DMS53 (cell line): ENCODE results near the gene BCR.
"Not testable (repeated sequence)": the region's sequence is repeated elsewhere in the genome, so short reads cannot be mapped to it uniquely, and the experiment has no call there.

Experiments
- DNase-seq: peaks from one replicate; lab custom pipeline; 2025; lab: John Stamatoyannopoulos, UW

BCR gene

DNA sequence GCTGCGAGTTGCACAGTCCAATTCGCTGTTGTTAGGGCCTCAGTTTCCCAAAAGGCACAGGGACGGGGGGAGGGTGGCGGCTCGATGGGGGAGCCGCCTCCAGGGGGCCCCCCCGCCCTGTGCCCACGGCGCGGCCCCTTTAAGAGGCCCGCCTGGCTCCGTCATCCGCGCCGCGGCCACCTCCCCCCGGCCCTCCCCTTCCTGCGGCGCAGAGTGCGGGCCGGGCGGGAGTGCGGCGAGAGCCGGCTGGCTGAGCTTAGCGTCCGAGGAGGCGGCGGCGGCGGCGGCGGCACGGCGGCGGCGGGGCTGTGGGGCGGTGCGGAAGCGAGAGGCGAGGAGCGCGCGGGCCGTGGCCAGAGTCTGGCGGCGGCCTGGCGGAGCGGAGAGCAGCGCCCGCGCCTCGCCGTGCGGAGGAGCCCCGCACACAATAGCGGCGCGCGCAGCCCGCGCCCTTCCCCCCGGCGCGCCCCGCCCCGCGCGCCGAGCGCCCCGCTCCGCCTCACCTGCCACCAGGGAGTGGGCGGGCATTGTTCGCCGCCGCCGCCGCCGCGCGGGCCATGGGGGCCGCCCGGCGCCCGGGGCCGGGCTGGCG lies at the start of gene BCR:
BCR (plus strand) TSS at position 209 of the 592 bp plus-strand sequence. CDS start 452 bp downstream, outside the sequence.
- DNase-seq = peak; percentile 76

DNA sequence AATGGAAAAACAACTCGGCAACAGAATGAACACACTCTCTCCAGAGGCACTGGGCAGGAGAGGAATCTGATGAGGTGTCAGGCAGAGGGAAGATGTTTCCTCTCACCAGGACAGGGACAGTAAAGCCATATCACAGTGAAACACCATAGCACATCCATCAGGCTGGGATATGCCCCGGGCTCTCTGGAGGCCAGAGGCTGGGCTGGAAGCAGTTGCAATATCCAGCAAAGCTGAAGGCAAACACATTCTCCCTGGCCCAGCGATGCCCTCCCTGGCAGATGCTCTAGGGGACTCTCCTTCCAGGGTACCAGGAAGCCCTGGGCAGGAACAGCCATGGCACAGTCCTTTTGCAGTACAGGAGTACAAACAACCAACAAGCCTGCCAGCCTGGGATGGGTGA lies 49.6 kb upstream of the BCR start:
- DNase-seq = no peak

DNA sequence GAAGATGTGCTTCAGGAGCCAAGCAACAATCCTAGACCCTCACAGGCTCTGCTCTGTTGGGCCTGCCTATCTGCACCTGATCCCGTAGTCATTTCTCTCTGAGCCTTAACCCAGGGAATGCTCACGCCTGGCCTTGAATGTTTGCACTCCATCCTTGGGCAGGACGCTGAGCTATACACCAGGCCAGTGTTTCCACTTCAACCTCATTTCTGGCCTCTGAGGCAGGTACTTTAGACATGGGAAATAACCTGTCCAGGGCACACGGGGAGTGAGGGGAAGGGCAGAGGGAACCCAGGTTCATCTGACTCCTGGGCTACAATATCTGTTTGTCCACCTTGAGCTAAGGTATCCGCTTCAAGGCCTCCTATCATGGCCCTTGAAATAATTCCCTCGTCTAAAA lies 48.4 kb upstream of the BCR start:
- DNase-seq = no peak

- no peak for DNase-seq
Observed at GRCh38 chr22:23132376-23133091, 47.8 kb upstream of the BCR start.

DNA sequence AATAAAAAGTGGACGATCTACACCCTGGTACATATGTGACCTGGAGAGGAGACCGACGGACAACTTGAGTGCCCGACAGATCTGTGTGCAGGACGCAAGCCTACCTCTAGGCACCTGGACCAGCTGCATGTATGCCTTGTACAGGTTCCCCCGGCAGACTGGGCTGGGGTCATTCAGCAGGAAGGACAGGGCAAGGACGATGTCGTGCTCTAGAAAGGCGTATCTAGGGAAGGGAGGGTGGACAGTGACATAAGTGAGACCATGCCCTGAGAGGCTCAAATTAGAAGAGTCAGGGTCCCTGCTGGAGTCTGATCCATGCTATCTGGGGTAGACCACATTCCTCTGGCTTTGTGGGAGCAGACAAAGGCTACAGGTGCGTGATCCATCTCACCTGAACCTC lies 46.4 kb upstream of the BCR start:
- no peak for DNase-seq

DNA sequence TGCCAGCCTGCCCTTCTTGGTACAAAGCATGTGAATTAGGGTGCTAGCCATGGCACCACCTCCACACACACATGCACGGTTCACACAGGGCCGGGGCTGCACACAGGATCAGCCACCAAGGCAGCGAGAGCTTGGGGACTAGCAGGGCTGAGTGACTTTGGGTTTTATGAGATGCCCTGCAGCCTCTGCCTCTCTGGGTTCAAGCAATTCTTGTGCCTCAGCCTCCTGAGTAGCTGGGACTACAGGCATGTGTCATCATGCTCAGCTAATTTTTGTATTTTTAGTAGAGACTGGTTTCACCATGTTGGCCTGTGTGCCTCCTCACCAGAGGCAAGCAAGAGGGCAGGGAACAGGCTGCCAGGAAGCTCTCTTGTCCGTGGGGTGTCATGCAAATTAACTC lies 43.3 kb upstream of the BCR start:
- DNase-seq = not testable (repeated sequence)

DNA sequence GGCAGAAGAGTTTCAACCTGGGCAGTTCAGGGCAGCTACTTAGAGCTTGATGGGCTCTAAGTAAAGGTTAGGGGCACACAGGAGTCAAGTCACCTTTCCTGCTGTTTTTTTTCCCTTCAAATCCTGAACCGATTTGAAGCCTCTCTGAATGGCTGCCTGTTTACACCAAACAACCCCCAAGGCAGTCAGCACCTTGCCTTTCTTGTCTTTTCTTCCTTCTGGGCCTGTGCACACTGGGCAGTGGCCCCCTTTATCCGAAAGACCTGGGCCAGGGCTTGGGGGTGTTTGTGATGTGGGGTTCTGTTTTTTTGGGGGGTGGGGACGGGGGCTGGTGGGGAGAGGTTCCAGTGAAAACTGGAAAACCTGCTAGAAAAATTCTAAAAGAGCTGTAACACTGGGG lies 42.8 kb upstream of the BCR start:
- no peak for DNase-seq

DNA sequence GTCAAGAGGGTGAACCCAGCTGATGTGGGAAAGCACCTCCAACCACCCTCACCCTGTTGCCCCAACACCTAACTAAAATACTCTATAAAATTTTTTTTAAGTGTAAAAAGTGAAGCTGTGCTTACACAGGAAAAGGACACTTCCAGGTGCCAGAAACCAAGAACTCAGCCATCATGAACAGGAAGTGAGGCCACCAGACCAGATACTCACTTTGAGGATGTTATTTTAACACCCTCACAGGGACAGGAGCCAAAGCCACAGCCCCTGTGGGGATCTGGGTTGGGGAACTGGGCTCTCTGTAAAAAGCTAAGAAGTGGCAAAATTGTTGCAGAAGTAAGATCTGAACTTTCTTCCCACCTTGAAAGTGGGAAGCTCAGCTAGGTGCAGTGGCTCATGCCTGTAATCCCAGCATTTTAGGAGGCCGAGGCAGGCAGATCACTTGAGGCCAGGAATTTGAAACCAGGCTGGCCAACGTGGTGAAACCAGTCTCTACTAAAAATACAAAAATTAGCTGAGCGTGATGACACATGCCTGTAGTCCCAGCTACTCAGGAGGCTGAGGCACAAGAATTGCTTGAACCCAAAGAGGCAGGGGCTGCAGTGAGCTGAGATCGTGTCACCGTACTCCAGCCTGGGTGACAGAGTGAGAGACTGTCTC lies 42.3 kb upstream of the BCR start:
- DNase-seq = peak; percentile 20

DNA sequence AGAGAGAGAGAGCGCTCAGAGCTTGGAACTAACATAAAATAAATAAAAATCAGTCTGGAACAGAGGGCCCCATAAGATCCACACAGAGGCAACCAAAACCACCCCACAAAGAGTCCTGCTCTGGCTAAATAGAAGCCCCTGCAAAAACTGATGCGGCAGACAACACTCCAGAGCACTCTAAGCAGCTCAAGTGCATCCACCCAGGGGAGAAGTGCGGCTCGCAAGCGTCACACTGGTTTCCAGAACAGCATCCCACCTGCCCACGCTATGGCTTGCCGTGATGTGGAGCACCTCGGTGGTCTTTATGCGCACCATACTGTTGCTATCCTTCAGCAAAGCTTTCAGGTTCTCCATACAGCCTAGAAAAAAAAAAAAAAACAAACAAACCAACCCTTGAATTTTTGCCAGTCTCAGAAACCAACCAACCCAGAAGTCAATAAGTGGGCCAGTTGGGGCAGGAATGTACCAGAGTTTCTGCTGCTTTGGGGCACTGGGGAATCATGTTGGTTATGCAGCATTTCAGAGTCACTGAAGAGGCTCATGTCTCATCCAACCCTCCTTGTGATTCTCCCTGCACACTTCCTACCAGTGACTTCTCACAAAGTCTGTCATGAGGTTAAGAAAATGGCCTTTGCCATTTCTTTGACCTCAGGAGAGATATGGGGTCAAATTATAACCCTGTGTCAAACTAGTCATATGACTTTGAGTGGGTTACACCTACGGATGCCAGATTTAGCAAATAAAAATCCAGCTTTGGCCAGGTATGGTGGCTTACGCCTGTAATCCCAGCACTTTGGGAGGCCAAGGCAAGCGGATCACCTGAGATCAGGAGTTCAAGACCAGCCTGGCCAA lies 41.5 kb upstream of the BCR start:
- no peak for DNase-seq

GRCh38 chr22:23140385-23140784 lies 39.9 kb upstream of the BCR start:
- DNase-seq = no peak

GRCh38 chr22:23142546-23143105 lies 37.7 kb upstream of the BCR start:
- no peak for DNase-seq

DNA sequence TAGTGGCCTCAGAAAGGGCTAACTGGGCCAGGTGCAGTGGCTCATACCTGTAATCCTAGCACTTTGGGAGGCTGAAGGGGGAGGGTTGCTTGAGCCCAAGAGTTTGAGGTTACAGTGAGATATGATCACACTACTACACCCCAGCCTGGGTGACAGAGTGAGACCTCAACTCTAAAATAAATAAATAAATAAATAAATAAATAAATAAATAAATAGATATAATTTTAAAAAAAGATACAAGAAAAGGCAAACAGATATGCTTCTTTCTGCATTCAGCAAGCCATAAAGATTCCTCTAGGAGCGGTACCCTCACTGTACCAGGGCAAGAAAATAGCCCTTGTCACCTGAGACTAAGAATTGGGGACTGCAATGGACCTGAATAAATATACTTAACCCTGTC lies 37.2 kb upstream of the BCR start:
- no peak for DNase-seq

DNA sequence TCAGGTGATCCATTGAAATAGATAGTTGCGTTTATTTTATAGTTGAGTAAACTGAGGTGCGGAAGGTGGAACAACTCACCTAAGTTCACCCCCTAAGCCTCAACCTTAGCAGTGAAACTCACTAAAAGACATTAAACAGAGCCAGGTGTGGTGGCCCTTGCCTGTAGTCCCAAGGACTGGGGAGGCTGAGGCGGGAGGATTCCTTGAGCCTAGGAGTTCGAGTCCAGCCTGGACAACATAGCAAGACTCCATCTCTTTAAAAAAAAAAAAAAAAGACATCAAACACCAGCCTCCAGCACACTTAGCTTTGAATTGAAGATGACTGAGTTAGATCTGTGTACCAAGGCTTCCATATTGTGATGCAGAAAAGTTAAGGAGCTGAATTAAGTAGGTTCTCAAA lies 35.9 kb upstream of the BCR start:
- DNase-seq = peak; percentile 32

DNA sequence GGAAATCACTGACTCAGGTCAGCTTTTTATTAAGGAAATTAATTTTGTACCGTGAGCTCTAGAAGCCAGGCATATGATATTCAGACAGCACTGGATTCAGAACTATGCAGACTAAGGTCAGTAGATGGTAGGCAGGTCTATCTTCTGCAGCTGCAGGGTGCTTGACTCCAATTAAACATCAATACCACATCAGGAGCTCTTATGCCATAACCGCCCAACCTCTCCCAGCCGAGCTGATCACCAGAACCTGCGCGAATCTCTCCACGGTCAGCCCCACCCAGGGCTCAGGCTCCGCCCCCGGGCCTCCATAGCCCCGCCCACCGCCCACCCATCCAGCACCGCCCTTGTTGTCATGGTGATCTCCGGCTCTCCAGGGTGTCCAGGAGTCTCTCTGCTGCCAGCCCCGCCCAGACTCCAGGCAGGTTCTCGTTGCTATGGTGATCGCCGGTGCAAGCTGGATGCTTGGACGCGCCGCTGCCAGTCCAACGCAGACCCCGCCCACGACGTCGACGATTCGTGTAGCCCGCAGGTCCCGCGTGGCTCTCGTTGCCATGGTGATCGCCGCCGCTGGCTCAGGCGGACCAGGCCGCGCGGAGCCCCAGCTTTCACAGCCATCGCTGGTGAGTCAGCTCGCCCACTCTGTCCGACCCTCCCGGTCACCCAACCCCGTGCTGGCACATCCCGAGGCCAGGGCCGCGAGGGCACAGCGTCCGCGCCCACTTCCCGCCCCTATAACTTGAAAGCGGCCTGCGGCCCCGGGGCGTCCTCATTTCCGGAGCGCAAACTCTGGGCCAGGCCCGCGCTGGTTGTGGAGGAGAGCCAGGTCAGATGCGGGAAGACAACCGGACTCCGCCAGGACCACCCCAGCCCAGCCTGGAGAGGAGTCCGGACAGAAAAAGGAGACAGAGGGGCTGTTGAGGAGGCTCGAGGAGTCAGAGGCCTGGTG lies 35.1 kb upstream of the BCR start, which contains the start of gene RAB36:
RAB36 (plus strand) TSS at position 546 of the 946 bp plus-strand sequence. CDS start 1,140 bp downstream, outside the sequence.
- peak; percentile 97 for DNase-seq

DNA sequence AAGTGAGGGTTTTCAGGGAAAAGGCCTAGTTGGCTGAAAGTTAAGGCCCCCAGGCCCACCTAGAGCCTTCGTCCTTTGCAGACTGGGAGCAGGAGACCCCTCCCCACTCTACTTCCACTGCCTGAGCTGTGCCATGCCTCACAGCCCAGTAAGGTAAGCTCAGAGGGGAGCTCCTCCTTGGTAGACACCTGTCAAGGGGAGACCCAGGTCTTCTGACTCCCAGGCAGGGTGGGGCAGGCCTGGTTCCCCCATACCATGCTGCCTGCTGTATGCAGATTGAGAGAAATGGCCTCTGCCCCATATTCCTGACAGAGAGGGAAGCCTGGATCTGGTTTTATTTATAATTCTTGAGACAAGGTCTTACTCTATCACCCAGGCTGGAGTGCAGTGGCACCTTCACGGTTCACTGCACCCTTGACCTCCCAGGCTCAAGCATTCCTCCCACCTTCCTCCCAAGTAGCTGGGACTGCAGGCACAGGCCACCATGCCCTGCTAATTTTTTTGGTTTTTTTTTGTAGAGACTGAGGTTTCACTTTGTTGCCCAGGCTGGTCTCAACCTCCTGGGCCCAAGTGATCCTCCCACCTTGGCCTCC lies 34.3 kb upstream of the BCR start:
- DNase-seq = peak; percentile 21

DNA sequence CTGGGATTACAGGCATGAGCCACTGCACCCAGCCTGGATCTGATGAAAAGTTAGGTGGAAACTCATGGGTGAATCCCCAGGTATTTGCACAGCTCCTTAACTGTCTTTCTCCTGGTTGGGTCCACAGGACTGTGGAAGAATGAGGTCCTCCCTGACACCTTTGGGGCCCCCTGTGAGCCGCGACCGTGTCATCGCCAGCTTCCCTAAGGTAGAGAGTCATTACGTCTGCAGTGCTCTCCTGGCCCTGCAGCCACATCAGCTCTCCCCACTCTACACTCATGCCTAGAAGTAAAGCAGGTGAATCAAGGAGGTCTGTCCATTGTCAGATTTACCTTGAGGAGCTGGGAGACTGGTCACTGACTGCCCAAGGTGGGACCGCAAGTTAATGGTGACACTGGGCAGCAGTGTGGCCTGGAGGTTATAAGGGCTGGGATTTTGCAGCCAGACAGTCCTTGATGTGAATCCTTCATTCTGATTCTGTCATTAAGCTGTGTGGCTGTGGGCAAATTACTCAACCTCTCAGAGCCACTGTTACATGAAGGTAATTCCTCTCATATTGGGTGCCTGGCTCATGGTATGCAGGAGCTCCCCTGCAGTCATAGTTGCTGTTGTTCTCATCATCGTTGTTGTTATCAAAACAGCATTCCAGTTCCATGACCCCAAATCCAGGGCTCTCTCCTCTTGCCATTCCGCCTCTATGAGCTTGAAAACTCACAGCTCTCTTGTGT lies 33.7 kb upstream of the BCR start:
- no peak for DNase-seq

- peak; percentile 69 for DNase-seq
Observed at GRCh38 chr22:23147617-23148387, 32.5 kb upstream of the BCR start.

DNA sequence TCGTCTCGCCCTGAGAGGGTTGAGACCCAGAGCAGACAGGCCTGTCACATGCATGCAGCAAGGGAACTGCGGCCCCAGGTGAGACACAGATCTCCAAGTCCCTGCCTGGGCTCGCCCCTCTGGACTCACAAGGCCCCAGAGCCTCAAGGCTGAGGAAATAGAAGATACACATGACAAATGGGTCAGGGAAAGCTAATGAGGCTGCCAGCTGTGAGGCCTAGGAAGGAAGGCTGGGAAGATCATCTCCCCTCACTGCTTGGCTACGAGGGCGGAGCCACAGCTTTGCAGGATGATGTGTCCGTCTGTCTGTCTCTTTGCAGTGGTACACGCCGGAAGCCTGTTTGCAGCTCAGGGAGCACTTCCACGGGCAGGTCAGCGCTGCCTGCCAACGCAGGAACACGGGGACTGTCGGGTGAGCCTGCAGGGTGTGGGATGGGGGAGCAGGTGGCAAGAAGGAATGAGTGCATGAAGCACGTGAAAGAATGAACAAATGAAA lies 30.5 kb upstream of the BCR start:
- no peak for DNase-seq

- DNase-seq = no peak
Observed at GRCh38 chr22:23150762-23151161, 29.5 kb upstream of the BCR start.
